OCI-LY7 (cell line): ENCODE data around the gene WSB1. TPM values are rescaled to one million over a fixed set of nuclear protein-coding genes. Genes with fewer than 3 reads are reported as not detected.

Source experiments
- BruUV-seq: library from RNA; stranded (reverse); fragments of 400-500 nt; replicated peaks from 2 replicates; lab custom pipeline; 2021; lab: Mats Ljungman, UMichigan
- CTCF ChIA-PET: fragments of 300-600 bp; sonication (Branson Sonifier 250); formaldehyde crosslinking; loops from one replicate; lab custom pipeline; 2022; ENCODE audit warnings: antibody characterized with exemption; ENCODE audit not compliant: unreplicated experiment; lab: Charles Lee
- POLR2A ChIA-PET: fragments of 300-600 bp; sonication (Branson Sonifier 250); formaldehyde crosslinking; loops from one replicate; lab custom pipeline; 2022; ENCODE audit warnings: antibody characterized with exemption; lab: Charles Lee
- DNase-seq: peaks from one replicate; pipeline ENCODE4 v3.0.0-alpha.2; 2015; ENCODE audit warnings: low spot score
- H2AFZ ChIP-seq: fragments of 200-600 bp; sonication (generic), shearing (Covaris generic); 2 replicates; pipeline ENCODE4 v1.6.1; 2014; ENCODE audit warnings: mild to moderate bottlenecking, antibody characterized with exemption, low read length, moderate library complexity
- H3K27ac ChIP-seq: fragments of 200-600 bp; sonication (generic); 2 replicates; pipeline ENCODE4 v1.5.1; 2014; ENCODE audit warnings: mixed run types, low read depth, mild to moderate bottlenecking, moderate library complexity, low read length, inconsistent platforms; ENCODE audit not compliant: poor library complexity, severe bottlenecking
- H3K36me3 ChIP-seq: fragments of 200-600 bp; sonication (generic); 2 replicates; pipeline ENCODE4 v1.6.1; 2014; ENCODE audit warnings: mild to moderate bottlenecking, antibody characterized with exemption, low read length, moderate library complexity, mixed read lengths; ENCODE audit not compliant: insufficient read depth
- H3K4me1 ChIP-seq: fragments of 200-600 bp; sonication (generic); 2 replicates; pipeline ENCODE4 v1.5.1; 2014; ENCODE audit warnings: mild to moderate bottlenecking, low read length; ENCODE audit not compliant: insufficient read depth, poor library complexity, severe bottlenecking
- H3K4me2 ChIP-seq: fragments of 200-600 bp; sonication (generic); 2 replicates; pipeline ENCODE4 v1.6.1; 2014; ENCODE audit warnings: mild to moderate bottlenecking, low read length
- H3K4me3 ChIP-seq: fragments of 200-600 bp; sonication (generic); 2 replicates; pipeline ENCODE4 v1.5.1; 2014; ENCODE audit warnings: mild to moderate bottlenecking, low read depth, low read length; ENCODE audit not compliant: poor library complexity, severe bottlenecking
- H3K79me2 ChIP-seq: fragments of 200-600 bp; sonication (generic); 2 replicates; pipeline ENCODE4 v1.6.1; 2016; ENCODE audit warnings: low read depth, mild to moderate bottlenecking, low read length, moderate library complexity, mixed read lengths; ENCODE audit not compliant: insufficient read depth
- H3K9me2 ChIP-seq: fragments of 200-600 bp; sonication (generic); 2 replicates; pipeline ENCODE4 v1.6.1; 2016; ENCODE audit warnings: mild to moderate bottlenecking, low read length, mixed read lengths; ENCODE audit not compliant: insufficient read depth
- H3K9me3 ChIP-seq: fragments of 200-600 bp; sonication (generic); 2 replicates; pipeline ENCODE4 v1.6.1; 2014; ENCODE audit warnings: mild to moderate bottlenecking, mixed run types, low read length, mixed read lengths
- H4K20me1 ChIP-seq: fragments of 200-600 bp; sonication (generic); 2 replicates; pipeline ENCODE4 v1.6.1; 2014; ENCODE audit warnings: mild to moderate bottlenecking, antibody characterized with exemption, low read length, moderate library complexity, mixed read lengths; ENCODE audit not compliant: insufficient read depth
- CTCF ChIP-seq: fragments of 200-600 bp; sonication (generic); conservative IDR thresholded peaks from 2 replicates; pipeline ENCODE4 v1.5.1; 2014; ENCODE audit warnings: mild to moderate bottlenecking, antibody characterized with exemption, low read length, moderate library complexity, mixed read lengths
- EZH2phosphoT487 ChIP-seq: fragments of 200-600 bp; sonication (generic); IDR thresholded peaks from 2 replicates; pipeline ENCODE4 v1.6.1; 2018; ENCODE audit warnings: low read depth, borderline replicate concordance, mild to moderate bottlenecking, mixed run types, antibody characterized with exemption, low read length, moderate library complexity, mixed read lengths
- intact Hi-C: fragments of 100-400 bp; cut with micrococcal nuclease; formaldehyde crosslinking; loops from one replicate; pipeline ENCODE4 v1.10.0; 2022; ENCODE audit not compliant: unreplicated experiment
- total RNA-seq, 2 experiments: library from RNA; depleted of rRNA in 1 of 2; stranded (reverse); fragments of >200 nt in 1 of 2; shearing (Covaris generic) in 1 of 2; gene quantifications; 2 replicates each; pipeline ENCODE4 v1.2.3, GENCODE V29; 2014 to 2022

The WSB1 gene
- total RNA-seq, 2 experiments from 2014 or later = 115 to 118 TPM

DNA sequence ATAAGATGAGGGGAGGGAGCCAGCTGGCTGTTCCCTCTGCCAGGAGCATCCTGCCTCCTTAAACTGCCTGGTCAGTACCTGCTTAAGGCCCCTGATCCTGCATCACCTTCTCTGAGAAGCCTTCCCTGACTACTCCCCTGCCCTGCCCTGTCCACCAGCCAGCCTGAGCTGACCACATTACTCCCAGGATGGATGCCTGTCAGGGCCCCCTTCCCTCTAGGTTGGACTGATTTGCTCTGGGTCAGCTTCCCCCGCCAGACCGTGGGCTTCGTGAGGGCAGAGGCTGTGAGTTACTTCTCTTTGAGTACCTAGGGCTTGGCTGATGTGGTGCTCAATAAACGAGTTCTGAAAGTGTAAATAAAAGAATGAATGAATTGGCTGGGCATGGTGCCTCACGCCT lies 63.3 kb downstream of the WSB1 start:
- POLR2A ChIA-PET = no interaction called here
- intact Hi-C loops = no loop called here
- Histone ChIP-seq H3K4me1 (peaks cover 14% of the 10 kb centered on the region), H3K4me3 (no peak overlapping the region), H4K20me1 (no peaks in the 10 kb centered on the region), H3K9me2 (no peaks in the 10 kb centered on the region), H3K79me2 (no peaks in the 10 kb centered on the region; the same call in 1 of the 2 replicates), H3K9me3 (no peaks in the 10 kb centered on the region), H2AFZ (no peak overlapping the region), H3K4me2 (no peak overlapping the region), H3K27ac (no peak overlapping the region), H3K36me3 (no peaks in the 10 kb centered on the region)
- CTCF ChIA-PET = no interaction called here
- no peak for DNase-seq
- no peak for TF ChIP-seq CTCF
- no peak for TF ChIP-seq EZH2phosphoT487
- BruUV-seq = no TSS peak

- no peaks in the 10 kb centered on the region for H4K20me1 ChIP-seq
- no TSS peak for BruUV-seq
These were observed 66.6 kb downstream of the WSB1 start for GRCh38 chr17:27360507-27360906.

GRCh38 chr17:27361695-27362094 lies 67.8 kb downstream of the WSB1 start:
- POLR2A ChIA-PET = no interaction called here
- no TSS peak for BruUV-seq

More at GRCh38 chr17:27360507-27360906, 66.6 kb downstream of the WSB1 start:
- no peaks in the 10 kb centered on the region for H3K9me2 ChIP-seq
- no peaks in the 10 kb centered on the region for H3K9me3 ChIP-seq
- ChIA-PET CTCF (no interaction called here), POLR2A (no interaction called here)
- H3K4me1 ChIP-seq = no peaks in the 10 kb centered on the region
- no peak overlapping the region for H3K27ac ChIP-seq
- DNase-seq = no peak
- no peak overlapping the region for H2AFZ ChIP-seq
- no peak for TF ChIP-seq EZH2phosphoT487
- H3K4me3 ChIP-seq = no peak overlapping the region
- no peaks in the 10 kb centered on the region for H3K79me2 ChIP-seq
- no peaks in the 10 kb centered on the region for H3K36me3 ChIP-seq
- intact Hi-C loops = loop anchor here (10.0 kb wide), 1 partner anchor 74 kb away; no protein-coding TSS in a partner anchor
- no peak overlapping the region for H3K4me2 ChIP-seq

More at GRCh38 chr17:27361695-27362094, 67.8 kb downstream of the WSB1 start:
- no peak overlapping the region for H3K27ac ChIP-seq
- no peak overlapping the region for H2AFZ ChIP-seq
- H4K20me1 ChIP-seq = no peaks in the 10 kb centered on the region
- H3K9me3 ChIP-seq = no peaks in the 10 kb centered on the region
- no peaks in the 10 kb centered on the region for H3K4me1 ChIP-seq
- CTCF ChIA-PET = no interaction called here
- no peak overlapping the region for H3K4me3 ChIP-seq
- no peaks in the 10 kb centered on the region for H3K79me2 ChIP-seq
- TF ChIP-seq EZH2phosphoT487 (no peak), CTCF (no peak)
- DNase-seq = no peak
- H3K36me3 ChIP-seq = no peaks in the 10 kb centered on the region
- H3K4me2 ChIP-seq = no peak overlapping the region
- intact Hi-C loops = loop anchor here (10.0 kb wide), 1 partner anchor 73 kb away; no protein-coding TSS in a partner anchor
- no peaks in the 10 kb centered on the region for H3K9me2 ChIP-seq
